ENCODE data around the gene GHRH. TPM values are rescaled to one million over a fixed set of nuclear protein-coding genes. Genes with fewer than 3 reads are reported as not detected.

The GHRH gene
- total and polyA plus RNA-seq, 11 donors: not detected

GRCh38 chr20:37238935-37239451 lies 22.6 kb downstream of the GHRH start:
- no peak for TF ChIP-seq POLR2A (IDR thresholded peaks at IDR 0.05)
- no peak for TF ChIP-seq CTCF (IDR thresholded peaks at IDR 0.05)
- no peak overlapping the region for H3K4me3 ChIP-seq
- H3K9me3 ChIP-seq: no peaks in the 10 kb centered on the region
- DNase-seq (no peak), ATAC-seq (peak in 1 of 4 donors; percentile 11)
- H3K27ac ChIP-seq: no peak overlapping the region
- H3K4me1 ChIP-seq: peaks cover 0 to 33% (median 12%) of the 10 kb centered on the region in 12 donors
- no peaks in the 10 kb centered on the region for H3K27me3 ChIP-seq
- peaks cover 0 to 100% (median 89%) of the 10 kb centered on the region in 9 donors for H3K36me3 ChIP-seq
- intact Hi-C loops (cut with DNase I): no loop called here
- WGBS, 4 donors: 47 to 75% (median 58%) methylated on average over 1 of the region's 1 CpG

GRCh38 chr20:37238426-37238825 lies 23.2 kb downstream of the GHRH start:
- Histone ChIP-seq H3K27me3 (no peaks in the 10 kb centered on the region), H3K36me3 (peaks cover 0 to 100% (median 95%) of the 10 kb centered on the region in 9 donors), H3K4me3 (no peak overlapping the region), H3K9me3 (no peaks in the 10 kb centered on the region), H3K4me1 (peaks cover 0 to 28% (median 10%) of the 10 kb centered on the region in 12 donors), H3K27ac (no peak overlapping the region)
- intact Hi-C loops (cut with DNase I): no loop called here
- DNase-seq (no peak), ATAC-seq (no peak)
- no peak for TF ChIP-seq CTCF (IDR thresholded peaks at IDR 0.05)
- TF ChIP-seq POLR2A (IDR thresholded peaks at IDR 0.05): no peak
- 71 to 82% (median 77%) methylated on average over 6 of the region's 6 CpGs for WGBS, 4 donors

- Histone ChIP-seq H3K4me3 (no peak overlapping the region), H3K27ac (no peak overlapping the region), H3K9me3 (no peaks in the 10 kb centered on the region), H3K36me3 (peaks cover 0 to 100% (median 97%) of the 10 kb centered on the region in 9 donors), H3K4me1 (peaks cover 0 to 26% (median 8%) of the 10 kb centered on the region in 12 donors), H3K27me3 (no peaks in the 10 kb centered on the region)
- WGBS, 4 donors: 93 to 97% (median 95%) methylated on average over 5 of the region's 5 CpGs
- DNase-seq (no peak), ATAC-seq (no peak)
- intact Hi-C loops (cut with DNase I): no loop called here
- TF ChIP-seq POLR2A (IDR thresholded peaks at IDR 0.05) (no peak), CTCF (IDR thresholded peaks at IDR 0.05) (no peak)
These were observed 24.0 kb downstream of the GHRH start for GRCh38 chr20:37237656-37238055.

GRCh38 chr20:37236462-37236861 lies 25.2 kb downstream of the GHRH start:
- Histone ChIP-seq H3K27ac (peak overlapping the region in 6 of 12 donors; percentile 43 to 77 (median 55)), H3K9me3 (no peaks in the 10 kb centered on the region), H3K27me3 (no peaks in the 10 kb centered on the region), H3K4me1 (peaks cover 0 to 26% (median 8%) of the 10 kb centered on the region in 12 donors), H3K36me3 (peaks cover 0 to 100% (median 97%) of the 10 kb centered on the region in 9 donors), H3K4me3 (no peak overlapping the region)
- intact Hi-C loops (cut with DNase I): no loop called here
- TF ChIP-seq POLR2A (IDR thresholded peaks at IDR 0.05) (no peak), CTCF (IDR thresholded peaks at IDR 0.05) (no peak)
- ATAC-seq (peak; percentile 93 to 95 (median 94)), DNase-seq (peak in 3 of 5 donors; percentile 56 to 85 (median 74))
- 67 to 77% (median 69%) methylated on average over 4 of the region's 4 CpGs for WGBS, 4 donors
